B cell (primary cell): ENCODE measurements around the gene SLC23A3.

Source experiments
- EZH2 ChIP-seq: IDR thresholded peaks from 2 replicates; pipeline ENCODE4 v1.6.1; 2012; ENCODE audit warnings: borderline replicate concordance, low read depth, mild to moderate bottlenecking, moderate library complexity, low read length; ENCODE audit not compliant: insufficient read depth, poor library complexity, severe bottlenecking
- TF ChIP-seq, protein P1 (sequence below): fragments of 200-600 bp; IDR thresholded peaks from one replicate; pipeline ENCODE4 v1.8.0; 2022; ENCODE audit warnings: antibody characterized with exemption, mild to moderate bottlenecking

DNA sequence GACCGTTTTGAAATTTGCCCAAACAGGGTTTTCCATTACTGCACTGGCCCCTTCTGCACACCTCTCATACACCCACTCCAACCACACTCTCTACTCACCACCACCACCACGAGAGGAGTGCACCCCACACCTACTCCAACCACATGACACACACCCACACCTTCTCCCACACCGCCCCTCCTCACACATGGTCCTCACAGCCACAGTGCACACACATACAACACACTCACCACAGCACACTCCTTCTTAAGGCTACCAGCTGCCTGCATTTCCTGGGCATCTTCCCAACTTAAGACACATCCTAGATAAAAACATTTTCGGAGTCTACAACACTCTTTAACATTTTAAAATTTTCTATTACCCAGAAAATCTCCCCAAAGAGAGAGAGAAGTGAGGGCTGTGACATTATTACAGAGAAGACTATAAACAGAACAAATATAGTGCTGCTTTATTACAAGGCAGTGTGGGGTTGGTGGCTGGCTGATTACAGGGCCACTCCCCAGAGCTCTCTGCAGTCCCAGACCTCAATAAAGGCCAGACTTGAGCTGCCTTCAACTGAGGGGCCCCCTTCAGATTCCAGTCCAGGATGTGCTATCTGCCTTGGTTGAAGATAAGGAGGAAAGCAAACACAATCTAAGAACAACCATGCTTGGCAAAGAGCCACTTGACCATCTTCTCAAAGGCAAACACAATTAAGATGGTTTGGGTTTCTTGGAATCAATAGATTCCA is 45.3 kb downstream of the SLC23A3 start:
- TF ChIP-seq, protein P1, sequence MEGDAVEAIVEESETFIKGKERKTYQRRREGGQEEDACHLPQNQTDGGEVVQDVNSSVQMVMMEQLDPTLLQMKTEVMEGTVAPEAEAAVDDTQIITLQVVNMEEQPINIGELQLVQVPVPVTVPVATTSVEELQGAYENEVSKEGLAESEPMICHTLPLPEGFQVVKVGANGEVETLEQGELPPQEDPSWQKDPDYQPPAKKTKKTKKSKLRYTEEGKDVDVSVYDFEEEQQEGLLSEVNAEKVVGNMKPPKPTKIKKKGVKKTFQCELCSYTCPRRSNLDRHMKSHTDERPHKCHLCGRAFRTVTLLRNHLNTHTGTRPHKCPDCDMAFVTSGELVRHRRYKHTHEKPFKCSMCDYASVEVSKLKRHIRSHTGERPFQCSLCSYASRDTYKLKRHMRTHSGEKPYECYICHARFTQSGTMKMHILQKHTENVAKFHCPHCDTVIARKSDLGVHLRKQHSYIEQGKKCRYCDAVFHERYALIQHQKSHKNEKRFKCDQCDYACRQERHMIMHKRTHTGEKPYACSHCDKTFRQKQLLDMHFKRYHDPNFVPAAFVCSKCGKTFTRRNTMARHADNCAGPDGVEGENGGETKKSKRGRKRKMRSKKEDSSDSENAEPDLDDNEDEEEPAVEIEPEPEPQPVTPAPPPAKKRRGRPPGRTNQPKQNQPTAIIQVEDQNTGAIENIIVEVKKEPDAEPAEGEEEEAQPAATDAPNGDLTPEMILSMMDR: no peak
- no peak for TF ChIP-seq EZH2
